IPS-11a (cell line): ENCODE data around the gene MT1X.
A peak's percentile ranks its signal among the peaks of the same experiment; 100 is the strongest.

Experiments used
- H3K4me3 ChIP-seq: one replicate; pipeline ENCODE4 v1.5.1; 2013; ENCODE audit warnings: low read depth, low read length, control low read depth

Gene MT1X

DNA sequence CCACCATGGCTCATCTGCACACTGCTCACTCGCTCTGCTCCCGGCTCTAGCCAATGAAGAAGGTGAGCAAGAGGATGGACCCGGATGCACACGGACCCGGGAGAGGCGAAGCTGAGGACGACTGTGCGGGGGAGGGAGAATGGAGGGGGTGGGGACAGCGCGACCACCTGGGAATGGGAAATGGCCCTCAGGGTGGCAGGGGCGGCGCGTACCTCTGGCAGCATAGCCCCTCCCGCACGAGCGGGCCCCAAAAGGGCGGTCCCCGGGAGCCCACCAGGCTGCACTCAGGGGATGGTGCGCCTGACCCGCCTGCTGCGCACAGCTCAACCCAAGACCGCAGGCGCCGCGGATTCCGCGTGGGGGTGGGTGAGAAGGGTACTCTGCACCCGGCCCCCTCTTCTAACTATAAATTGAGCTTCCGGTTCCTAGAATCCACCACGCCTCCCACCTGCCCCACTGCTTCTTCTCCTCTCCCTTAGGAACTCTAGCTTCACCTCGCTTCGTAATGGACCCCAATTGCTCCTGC is 6.5 kb upstream of the MT1X start:
- H3K4me3 ChIP-seq: peak overlapping the region; percentile 41

DNA sequence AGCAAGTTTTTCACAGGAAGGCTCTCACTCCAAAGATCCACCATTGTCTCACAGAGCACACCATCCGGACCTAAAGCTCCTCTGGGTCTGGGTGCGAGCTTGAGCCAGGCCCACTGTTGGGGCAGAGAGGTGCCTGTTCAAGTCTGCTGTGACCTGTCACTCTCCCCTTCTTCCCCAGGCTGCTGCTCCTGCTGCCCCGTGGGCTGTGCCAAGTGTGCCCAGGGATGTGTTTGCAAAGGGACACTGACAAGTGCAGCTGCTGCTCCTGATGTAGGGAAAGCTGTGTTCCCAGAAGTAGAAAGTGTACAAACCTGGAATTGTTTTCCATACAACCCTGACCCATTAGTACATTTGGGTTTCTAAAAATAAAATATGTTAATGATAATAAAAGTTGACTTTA is 4.8 kb upstream of the MT1X start:
- H3K4me3 ChIP-seq: no peak overlapping the region

GRCh38 chr16:56679078-56679730 is 3.1 kb upstream of the MT1X start:
- no peak overlapping the region for H3K4me3 ChIP-seq

- H3K4me3 ChIP-seq: no peak overlapping the region
These were observed 2.5 kb upstream of the MT1X start for GRCh38 chr16:56679818-56680217.

DNA sequence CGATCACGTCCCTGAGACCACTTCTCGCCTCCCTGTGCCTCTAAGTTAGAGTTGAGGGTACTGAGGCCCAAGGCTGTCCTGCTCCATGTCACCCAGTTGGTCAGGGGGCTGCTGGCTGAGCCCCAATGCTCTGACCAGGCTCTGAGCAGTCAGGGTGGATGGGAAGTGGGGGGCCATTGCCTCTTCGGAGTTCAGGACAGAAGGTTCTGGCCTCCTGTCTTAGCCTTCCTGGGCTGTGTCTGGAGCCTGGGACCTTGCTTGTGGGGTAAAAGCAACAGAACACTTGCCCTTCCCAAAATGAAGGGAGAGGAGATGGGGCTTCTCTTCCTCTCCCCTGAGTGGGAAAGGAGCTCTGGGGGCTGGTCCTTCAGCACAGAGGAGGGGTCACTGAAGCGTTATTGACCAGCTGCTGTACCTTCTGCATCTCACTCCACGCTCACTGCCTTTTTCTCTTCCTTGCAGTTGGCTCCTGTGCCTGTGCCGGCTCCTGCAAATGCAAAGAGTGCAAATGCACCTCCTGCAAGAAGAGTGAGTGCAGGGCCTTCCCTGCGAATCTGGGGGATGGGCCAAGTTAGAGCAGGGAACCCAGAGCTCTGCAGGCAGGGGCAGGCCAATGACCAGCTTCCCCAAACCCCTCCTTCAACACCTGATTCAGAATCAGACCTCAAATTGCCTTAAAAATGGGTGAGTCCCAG is 580 bp downstream of the MT1X start:
- H3K4me3 ChIP-seq: peak overlapping the region; percentile 69

DNA sequence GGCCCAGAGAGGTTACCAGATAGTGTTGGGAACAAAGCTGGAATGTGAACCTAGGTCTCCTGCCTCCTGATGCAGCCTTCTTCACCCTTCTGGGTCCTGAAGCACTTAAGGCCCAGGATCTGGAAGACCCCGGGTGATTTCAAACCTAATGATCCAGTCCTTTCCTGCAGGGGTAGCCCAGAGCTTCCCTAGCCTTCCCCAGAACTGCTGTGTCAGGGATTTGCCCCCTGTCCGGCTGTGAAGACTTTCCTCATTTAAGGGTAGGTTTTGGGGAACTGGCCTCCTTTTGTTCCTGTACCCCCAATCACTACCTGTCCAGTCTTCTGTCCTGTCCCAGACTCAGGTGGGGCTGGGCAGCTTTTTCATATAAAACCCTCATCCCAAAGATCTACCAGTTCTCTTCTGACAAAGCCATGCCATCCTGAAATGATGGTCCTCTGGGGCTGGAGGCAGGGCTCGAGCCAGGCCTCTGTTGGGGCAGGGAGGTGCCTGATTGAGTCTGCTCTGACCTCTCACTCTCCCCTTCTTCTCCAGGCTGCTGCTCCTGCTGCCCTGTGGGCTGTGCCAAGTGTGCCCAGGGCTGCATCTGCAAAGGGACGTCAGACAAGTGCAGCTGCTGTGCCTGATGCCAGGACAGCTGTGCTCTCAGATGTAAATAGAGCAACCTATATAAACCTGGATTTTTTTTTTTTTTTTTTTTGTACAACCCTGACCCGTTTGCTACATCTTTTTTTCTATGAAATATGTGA is 1.3 kb downstream of the MT1X start:
- H3K4me3 ChIP-seq: peak overlapping the region; percentile 69

DNA sequence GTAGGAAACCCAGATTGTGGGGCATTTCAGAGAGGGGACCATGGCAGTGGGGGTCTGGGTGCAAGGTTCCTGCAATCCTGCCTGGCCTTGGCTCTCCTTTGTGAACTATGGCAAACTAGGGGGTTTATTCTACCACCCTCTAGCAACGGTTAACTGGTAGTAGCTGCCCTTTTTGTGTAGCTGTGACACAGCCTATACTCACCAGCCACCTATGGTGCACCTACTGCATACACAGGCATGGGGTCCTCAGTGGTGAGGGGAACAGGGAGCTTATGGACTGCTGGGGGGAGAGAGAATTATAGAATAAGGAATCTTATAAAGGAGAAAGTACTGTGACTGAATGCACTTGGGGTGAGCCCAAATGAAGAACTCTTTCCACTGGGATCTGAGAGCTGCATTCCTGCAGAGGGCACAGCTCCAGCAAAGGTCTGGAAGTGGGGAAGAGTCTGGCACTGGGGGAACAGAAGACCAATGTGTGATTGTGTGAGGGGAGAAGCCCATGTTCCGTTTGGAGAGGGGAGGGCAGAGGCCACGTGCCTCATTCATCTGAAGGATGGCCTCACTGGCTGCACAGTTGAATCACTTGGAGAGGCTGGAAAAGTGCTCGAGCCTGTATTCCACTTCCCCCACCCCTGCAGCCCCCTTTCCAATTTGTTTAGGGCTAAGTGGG is 2.1 kb downstream of the MT1X start:
- no peak overlapping the region for H3K4me3 ChIP-seq

GRCh38 chr16:56684926-56685590 is 2.8 kb downstream of the MT1X start:
- no peak overlapping the region for H3K4me3 ChIP-seq

DNA sequence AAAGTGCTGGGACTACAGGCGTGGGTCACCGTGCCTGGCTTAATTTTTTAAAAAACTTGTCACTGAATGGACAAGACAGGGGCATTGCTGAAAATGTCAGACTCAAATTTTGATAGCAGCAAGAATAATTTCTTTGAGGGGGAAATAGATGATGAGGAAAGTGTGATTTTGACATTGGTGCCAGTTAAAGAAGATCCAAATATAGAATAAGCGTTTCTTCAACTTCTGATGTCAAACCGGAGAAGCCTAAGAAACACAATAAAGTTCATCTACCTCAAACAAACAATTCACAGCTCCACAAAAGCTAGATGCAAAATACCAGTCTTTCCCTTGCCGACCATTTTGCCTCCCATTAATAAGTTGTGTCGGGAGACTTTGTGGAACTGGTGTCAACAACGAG is 4.5 kb downstream of the MT1X start:
- H3K4me3 ChIP-seq: no peak overlapping the region

- H3K4me3 ChIP-seq: no peak overlapping the region
These were observed 6.5 kb downstream of the MT1X start for GRCh38 chr16:56688762-56689161.

DNA sequence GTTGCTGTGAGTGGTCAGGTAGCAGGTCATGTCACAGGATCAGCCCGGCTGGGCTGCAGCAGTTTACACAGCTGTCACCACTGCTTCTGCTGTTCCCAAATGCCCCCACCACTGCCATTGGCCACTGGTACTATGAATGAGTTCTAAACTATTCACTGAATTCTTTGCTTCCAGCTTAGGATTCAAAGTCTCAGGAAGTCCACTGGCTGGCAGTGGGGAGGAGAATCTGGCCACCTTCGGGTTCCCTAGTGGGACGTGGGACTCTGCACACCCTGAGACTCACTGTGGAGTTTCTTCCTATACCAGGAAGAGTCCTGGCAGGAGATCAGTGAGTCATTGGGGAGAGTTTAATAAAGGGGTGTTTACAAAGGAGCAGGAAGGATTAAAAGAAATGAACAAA is 6.9 kb downstream of the MT1X start:
- no peak overlapping the region for H3K4me3 ChIP-seq

DNA sequence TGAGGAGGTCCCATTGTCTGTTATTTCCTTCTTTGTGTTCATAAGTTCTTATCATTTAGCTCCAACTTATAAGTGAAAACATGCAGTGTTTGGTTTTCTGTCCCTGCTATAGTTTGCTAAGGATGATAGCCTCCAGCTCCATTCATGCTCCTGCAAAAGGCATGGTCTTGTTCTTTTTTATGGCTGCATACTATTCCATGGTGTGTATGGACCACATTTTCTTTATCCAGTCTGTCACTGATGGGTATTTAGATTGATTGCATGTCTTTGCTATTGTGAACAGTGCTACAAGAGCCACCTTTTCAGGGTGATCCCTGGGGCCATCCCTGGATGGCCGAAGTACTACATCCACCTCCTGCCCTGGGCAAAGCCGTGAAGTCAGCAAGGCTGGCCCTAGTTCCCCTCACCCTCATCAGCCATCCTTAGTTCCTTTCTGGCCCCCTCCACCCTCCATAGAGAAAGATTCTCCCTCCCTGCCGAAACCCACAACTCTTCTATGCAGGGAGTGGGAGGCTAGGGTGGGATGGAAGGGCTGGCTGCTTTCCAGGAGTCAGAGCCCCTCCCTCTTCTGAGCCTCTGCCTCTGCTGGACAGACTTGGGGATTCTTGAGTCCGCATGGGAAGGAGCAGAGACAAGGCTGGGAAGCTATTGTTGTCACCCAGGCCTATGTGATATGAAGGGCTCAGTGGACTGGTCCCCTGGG is 8.3 kb downstream of the MT1X start:
- no peak overlapping the region for H3K4me3 ChIP-seq

DNA sequence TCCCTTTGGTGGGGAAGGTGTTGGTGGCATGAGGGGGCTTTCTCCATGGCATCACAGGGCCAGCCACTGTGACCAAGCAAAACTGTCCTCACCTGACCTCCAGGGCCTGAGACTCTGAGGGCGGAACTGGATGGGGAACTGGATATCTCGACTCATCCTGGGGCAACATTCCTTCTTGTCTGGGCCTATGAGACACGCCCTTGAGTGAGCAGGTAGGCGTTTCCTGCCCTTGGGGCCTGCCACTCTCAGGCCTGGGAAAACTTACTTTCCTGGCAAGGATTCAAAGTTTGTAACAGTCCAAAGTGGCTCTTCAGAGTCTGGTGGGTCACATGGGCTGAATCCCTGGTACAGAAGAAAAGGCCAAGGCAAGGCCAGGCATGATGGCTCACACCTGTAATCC is 9.6 kb downstream of the MT1X start:
- no peak overlapping the region for H3K4me3 ChIP-seq

DNA sequence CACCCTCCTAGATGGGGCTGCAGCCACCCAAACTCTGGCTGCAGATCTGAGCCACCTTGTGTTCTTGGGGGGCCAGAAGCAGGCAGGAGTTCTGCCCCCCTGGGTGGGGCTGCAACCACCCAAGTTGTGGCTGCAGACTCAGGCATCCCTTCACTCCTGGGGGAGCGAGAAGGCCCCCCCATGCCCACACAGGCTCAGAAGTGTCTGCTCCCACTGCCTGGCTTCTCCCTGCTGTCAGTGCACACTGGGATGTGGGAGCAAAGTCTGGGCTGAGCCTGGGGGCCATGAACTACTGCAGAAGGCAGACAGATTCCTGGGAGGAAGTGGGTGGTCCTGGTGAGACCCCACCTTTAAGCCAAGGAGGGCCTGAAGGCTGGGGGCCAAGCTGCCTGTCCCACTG is 13.0 kb downstream of the MT1X start:
- H3K4me3 ChIP-seq: no peak overlapping the region

GRCh38 chr16:56697456-56698155 is 15.3 kb downstream of the MT1X start:
- no peak overlapping the region for H3K4me3 ChIP-seq

GRCh38 chr16:56700195-56700594 is 17.9 kb downstream of the MT1X start:
- H3K4me3 ChIP-seq: no peak overlapping the region

- H3K4me3 ChIP-seq: no peak overlapping the region
These were observed 18.4 kb downstream of the MT1X start for GRCh38 chr16:56700631-56701030.

GRCh38 chr16:56701534-56701933 is 19.3 kb downstream of the MT1X start:
- H3K4me3 ChIP-seq: no peak overlapping the region

DNA sequence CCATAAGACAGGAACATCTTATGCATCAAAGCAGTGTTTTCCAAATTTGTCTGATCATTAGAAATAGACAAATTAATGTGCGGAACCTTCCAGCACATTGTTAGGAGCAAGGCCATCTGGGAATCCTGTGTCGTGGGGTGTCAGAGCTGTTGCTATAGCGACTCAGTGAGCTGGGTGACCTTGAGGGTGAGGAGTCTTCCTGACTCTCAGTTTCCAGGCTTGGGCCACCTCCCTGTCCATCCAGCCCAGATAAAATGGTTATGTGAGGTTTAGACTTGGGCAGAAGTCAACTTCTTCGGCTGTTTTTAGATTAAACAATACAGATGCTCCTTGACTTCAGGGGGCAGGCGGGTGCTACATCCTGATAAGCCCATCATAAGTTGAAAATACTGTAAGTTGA is 20.6 kb downstream of the MT1X start:
- H3K4me3 ChIP-seq: no peak overlapping the region
